PFSK-1 (cell line): ENCODE measurements around the gene FDXR.

Experiments
- FOXP2 ChIP-seq: optimal IDR thresholded peaks from 2 replicates; pipeline ENCODE3; 2011; ENCODE audit warnings: borderline replicate concordance, control low read depth, inconsistent platforms; ENCODE audit not compliant: insufficient read depth; ENCODE audit errors: extremely low read length, extremely low read depth
- POLR2AphosphoS5 ChIP-seq: IDR thresholded peaks from 2 replicates; pipeline ENCODE4 v1.6.1; 2012; ENCODE audit warnings: low read depth, mild to moderate bottlenecking, control low read depth, low read length, moderate library complexity
- REST ChIP-seq, 2 experiments: IDR thresholded peaks; 2 replicates each; pipeline versions ENCODE4 v1.6.1 to v1.8.0; 2011 to 2012; ENCODE audit warnings: low read depth in 2 of 2, low read length in 2 of 2, control low read depth in 1 of 2, inconsistent platforms in 1 of 2, mild to moderate bottlenecking in 1 of 2, moderate library complexity in 1 of 2; ENCODE audit not compliant: insufficient read depth in 1 of 2
- SIN3A ChIP-seq: IDR thresholded peaks from 2 replicates; pipeline ENCODE4 v1.6.1; 2012; ENCODE audit warnings: mild to moderate bottlenecking, low read length, moderate library complexity, borderline replicate concordance; ENCODE audit not compliant: insufficient read depth
- TAF1 ChIP-seq: IDR thresholded peaks from 2 replicates; pipeline ENCODE4 v1.6.1; 2012; ENCODE audit warnings: low read length, control low read depth, borderline replicate concordance; ENCODE audit not compliant: insufficient read depth

- TF ChIP-seq REST (IDR thresholded peaks at IDR 0.05; ENCODE audit: insufficient read depth in 1 of 2, low read depth in 2 of 2, low read length in 2 of 2) (no peak), POLR2AphosphoS5 (no peak), TAF1 (no peak), SIN3A (no peak), FOXP2 (no peak)
These were observed 24.0 kb downstream of the FDXR start for GRCh38 chr17:74848656-74849399.
